Keratinocyte (primary cell): ENCODE measurements around the gene HSPB1.

Source experiments
- EZH2 ChIP-seq: IDR thresholded peaks from one replicate; pipeline ENCODE4 v1.6.1; 2012; ENCODE audit warnings: inconsistent platforms, mild to moderate bottlenecking, low read length, moderate library complexity
- TF ChIP-seq, protein P1 (sequence below), 3 experiments: IDR thresholded peaks in 1 of 3; conservative IDR thresholded peaks in 1 of 3; optimal IDR thresholded peaks in 1 of 3; 2 replicates in 2 of 3; 3 replicates in 1 of 3; pipeline versions ENCODE3 to v1.5.1; 2011; ENCODE audit warnings: low read length in 3 of 3, mild to moderate bottlenecking in 3 of 3, moderate library complexity in 2 of 3, control low read depth in 1 of 3, inconsistent platforms in 1 of 3; ENCODE audit not compliant: insufficient read depth in 2 of 3; ENCODE audit errors: extremely low read depth in 1 of 3

DNA sequence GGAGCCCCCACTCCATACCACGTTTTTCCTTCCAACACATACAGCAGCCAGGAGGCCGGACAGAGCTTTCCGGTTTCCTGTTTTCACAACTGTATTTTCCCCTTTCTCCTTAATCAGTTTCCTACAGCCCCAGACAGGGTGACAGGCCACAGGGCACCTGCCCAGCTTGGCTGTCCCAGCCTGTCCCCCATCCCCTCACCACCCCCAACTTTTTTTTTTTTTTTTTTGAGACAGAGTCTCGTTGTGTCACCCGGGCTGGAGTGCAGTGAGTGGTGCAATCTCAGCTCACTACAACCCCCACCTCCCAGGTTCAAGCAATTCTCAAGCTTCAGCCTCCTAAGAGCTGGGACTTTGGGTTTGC lies 10.3 kb upstream of the HSPB1 start:
- no peak for TF ChIP-seq EZH2
- TF ChIP-seq, protein P1, sequence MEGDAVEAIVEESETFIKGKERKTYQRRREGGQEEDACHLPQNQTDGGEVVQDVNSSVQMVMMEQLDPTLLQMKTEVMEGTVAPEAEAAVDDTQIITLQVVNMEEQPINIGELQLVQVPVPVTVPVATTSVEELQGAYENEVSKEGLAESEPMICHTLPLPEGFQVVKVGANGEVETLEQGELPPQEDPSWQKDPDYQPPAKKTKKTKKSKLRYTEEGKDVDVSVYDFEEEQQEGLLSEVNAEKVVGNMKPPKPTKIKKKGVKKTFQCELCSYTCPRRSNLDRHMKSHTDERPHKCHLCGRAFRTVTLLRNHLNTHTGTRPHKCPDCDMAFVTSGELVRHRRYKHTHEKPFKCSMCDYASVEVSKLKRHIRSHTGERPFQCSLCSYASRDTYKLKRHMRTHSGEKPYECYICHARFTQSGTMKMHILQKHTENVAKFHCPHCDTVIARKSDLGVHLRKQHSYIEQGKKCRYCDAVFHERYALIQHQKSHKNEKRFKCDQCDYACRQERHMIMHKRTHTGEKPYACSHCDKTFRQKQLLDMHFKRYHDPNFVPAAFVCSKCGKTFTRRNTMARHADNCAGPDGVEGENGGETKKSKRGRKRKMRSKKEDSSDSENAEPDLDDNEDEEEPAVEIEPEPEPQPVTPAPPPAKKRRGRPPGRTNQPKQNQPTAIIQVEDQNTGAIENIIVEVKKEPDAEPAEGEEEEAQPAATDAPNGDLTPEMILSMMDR (optimal IDR thresholded peaks at IDR 0.05 in 1 of 3, IDR thresholded peaks at IDR 0.05 in 1 of 3, conservative IDR thresholded peaks at IDR 0.05 in 1 of 3; ENCODE audit: extremely low read depth in 1 of 3, insufficient read depth in 2 of 3, low read length in 3 of 3) = no peak
